GM19397 (cell line): Measurements from ENCODE around the gene SP2.
A peak's percentile ranks its signal among the peaks of the same experiment; 100 is the strongest.

ENCODE experiments used
- ATAC-seq: cut with Tn5 transposase; IDR thresholded peaks from one replicate; pipeline ENCODE4 v1.9.1; 2021; ENCODE audit warnings: mild to moderate bottlenecking, moderate library complexity; ENCODE audit not compliant: unreplicated experiment

SP2 gene

GRCh38 chr17:47895856-47896671, at the start of gene SP2:
Gene SP2, plus strand, starts transcription at chr17:47896236. Its CDS starts 51 bp downstream, at chr17:47896287.
- ATAC-seq = peak; percentile 88

GRCh38 chr17:47846716-47847340, 49.2 kb upstream of the SP2 start:
- ATAC-seq = no peak

- no peak for ATAC-seq
These were observed 48.5 kb upstream of the SP2 start for GRCh38 chr17:47847341-47848197.

- ATAC-seq = no peak
These were observed 47.9 kb upstream of the SP2 start for GRCh38 chr17:47848198-47848513.

- ATAC-seq = no peak
These were observed 45.7 kb upstream of the SP2 start for GRCh38 chr17:47850373-47850691.

GRCh38 chr17:47850692-47851573, 45.1 kb upstream of the SP2 start, which contains the start of gene SP6:
Gene SP6, minus strand, starts transcription at chr17:47851163. Its CDS starts 2,734 bp downstream, at chr17:47848429.
- no peak for ATAC-seq

GRCh38 chr17:47851764-47852112, 44.3 kb upstream of the SP2 start:
- no peak for ATAC-seq

GRCh38 chr17:47852113-47852949, 43.7 kb upstream of the SP2 start:
- no peak for ATAC-seq

- ATAC-seq = no peak
These were observed 42.4 kb upstream of the SP2 start for GRCh38 chr17:47853616-47854015.

- ATAC-seq = no peak
These were observed 40.3 kb upstream of the SP2 start for GRCh38 chr17:47855737-47856136.

- ATAC-seq = no peak
These were observed 39.2 kb upstream of the SP2 start for GRCh38 chr17:47856830-47857229.

- ATAC-seq = no peak
These were observed 38.2 kb upstream of the SP2 start for GRCh38 chr17:47857551-47858455.

GRCh38 chr17:47860386-47860785, 35.6 kb upstream of the SP2 start:
- ATAC-seq = no peak

- no peak for ATAC-seq
These were observed 33.2 kb upstream of the SP2 start for GRCh38 chr17:47862621-47863440.

- no peak for ATAC-seq
These were observed 31.2 kb upstream of the SP2 start for GRCh38 chr17:47864791-47865216.

- ATAC-seq = no peak
These were observed 29.1 kb upstream of the SP2 start for GRCh38 chr17:47866941-47867340.

GRCh38 chr17:47867813-47868533, 28.1 kb upstream of the SP2 start:
- no peak for ATAC-seq
